ENCODE data around the gene GNLY.

- TF ChIP-seq CTCF (IDR thresholded peaks at IDR 0.05) (no peak), POLR2A (IDR thresholded peaks at IDR 0.05) (no peak), POLR2AphosphoS5 (IDR thresholded peaks at IDR 0.05; ENCODE audit: insufficient read depth in 1 of 2, low read depth in 1 of 2) (no peak)
These were observed 12.6 kb downstream of the GNLY start for GRCh38 chr2:85706599-85707296.

All from vagina (tissue), 2 donors.